Karpas-422 (cell line): ENCODE results near the gene ALOX5. TPM values are rescaled to one million over a fixed set of nuclear protein-coding genes. Genes with fewer than 3 reads are reported as not detected.
A peak's percentile ranks its signal among the peaks of the same experiment; 100 is the strongest.
"Not testable (repeated sequence)": the region's sequence is repeated elsewhere in the genome, so short reads cannot be mapped to it uniquely, and the experiment has no call there.

ENCODE experiments used
- DNase-seq: peaks from one replicate; pipeline ENCODE4 v3.0.0-alpha.2; 2015
- H2AFZ ChIP-seq: fragments of 200-600 bp; sonication (generic); 2 replicates; pipeline ENCODE4 v1.6.1; 2014; ENCODE audit warnings: antibody characterized with exemption, low read length, mixed read lengths
- H3K27ac ChIP-seq: fragments of 200-600 bp; sonication (generic); 2 replicates; pipeline ENCODE4 v1.5.1; 2014; ENCODE audit warnings: mild to moderate bottlenecking, low read length, moderate library complexity
- H3K27me3 ChIP-seq: fragments of 200-600 bp; sonication (generic); 2 replicates; pipeline ENCODE4 v1.6.1; 2014; ENCODE audit warnings: low read length, mixed read lengths
- H3K36me3 ChIP-seq: fragments of 200-600 bp; sonication (generic); 2 replicates; pipeline ENCODE4 v1.6.1; 2014; ENCODE audit warnings: low read length, mixed read lengths; ENCODE audit not compliant: insufficient read depth
- H3K4me1 ChIP-seq: fragments of 200-600 bp; sonication (generic); 2 replicates; pipeline ENCODE4 v1.6.1; 2014; ENCODE audit warnings: mild to moderate bottlenecking, low read length, mixed read lengths
- H3K4me2 ChIP-seq: fragments of 200-600 bp; sonication (generic); 2 replicates; pipeline ENCODE4 v1.6.1; 2014; ENCODE audit warnings: low read length, low read depth, mild to moderate bottlenecking; ENCODE audit not compliant: poor library complexity, severe bottlenecking
- H3K4me3 ChIP-seq: fragments of 200-600 bp; sonication (generic); 2 replicates; pipeline ENCODE4 v1.5.1; 2014; ENCODE audit warnings: mild to moderate bottlenecking, antibody characterized with exemption, low read length, mixed read lengths
- H3K79me2 ChIP-seq: fragments of 200-600 bp; sonication (generic); 2 replicates; pipeline ENCODE4 v1.6.1; 2014; ENCODE audit warnings: mild to moderate bottlenecking, low read length, mixed read lengths
- H3K9ac ChIP-seq: fragments of 200-600 bp; sonication (generic); 2 replicates; pipeline ENCODE4 v1.6.0; 2014; ENCODE audit warnings: low read length
- H3K9me2 ChIP-seq: fragments of 200-600 bp; sonication (generic), shearing (Covaris generic); replicated peaks from 2 replicates; pipeline ENCODE4 v1.6.0; 2014; ENCODE audit warnings: mild to moderate bottlenecking, low read length, moderate library complexity; ENCODE audit not compliant: insufficient read depth
- H3K9me3 ChIP-seq: fragments of 300-700, 200-600 bp; sonication (generic); 2 replicates; pipeline ENCODE4 v1.6.1; 2014; ENCODE audit warnings: low read length, mixed read lengths
- H4K20me1 ChIP-seq: fragments of 200-600 bp; sonication (generic); 2 replicates; pipeline ENCODE4 v1.6.1; 2014; ENCODE audit warnings: mild to moderate bottlenecking, antibody characterized with exemption, low read length, low read depth; ENCODE audit not compliant: insufficient read depth
- total RNA-seq: library from RNA; depleted of rRNA; stranded (reverse); fragments of >200 nt; shearing (Covaris generic); gene quantifications from 2 replicates; pipeline ENCODE4 v1.2.3, GENCODE V29; 2014; ENCODE audit warnings: low replicate concordance

ALOX5 gene
- total RNA-seq, 1 experiment from 2014 or later, result 480 TPM

- Histone ChIP-seq H4K20me1 (peaks cover 13% of the 10 kb centered on the region; the same call in 1 of the 2 replicates), H2AFZ (no peak overlapping the region), H3K4me2 (no peak overlapping the region), H3K79me2 (peaks cover 96% of the 10 kb centered on the region), H3K27me3 (no peaks in the 10 kb centered on the region), H3K9me2 (no peaks in the 10 kb centered on the region), H3K9me3 (no peaks in the 10 kb centered on the region), H3K4me3 (no peak overlapping the region), H3K9ac (no peak overlapping the region), H3K4me1 (peaks cover 4% of the 10 kb centered on the region; the same call in 1 of the 2 replicates), H3K36me3 (peaks cover 87% of the 10 kb centered on the region), H3K27ac (no peak overlapping the region)
- no peak for DNase-seq
These were observed 29.1 kb downstream of the ALOX5 start for GRCh38 chr10:45403151-45403550.

DNA sequence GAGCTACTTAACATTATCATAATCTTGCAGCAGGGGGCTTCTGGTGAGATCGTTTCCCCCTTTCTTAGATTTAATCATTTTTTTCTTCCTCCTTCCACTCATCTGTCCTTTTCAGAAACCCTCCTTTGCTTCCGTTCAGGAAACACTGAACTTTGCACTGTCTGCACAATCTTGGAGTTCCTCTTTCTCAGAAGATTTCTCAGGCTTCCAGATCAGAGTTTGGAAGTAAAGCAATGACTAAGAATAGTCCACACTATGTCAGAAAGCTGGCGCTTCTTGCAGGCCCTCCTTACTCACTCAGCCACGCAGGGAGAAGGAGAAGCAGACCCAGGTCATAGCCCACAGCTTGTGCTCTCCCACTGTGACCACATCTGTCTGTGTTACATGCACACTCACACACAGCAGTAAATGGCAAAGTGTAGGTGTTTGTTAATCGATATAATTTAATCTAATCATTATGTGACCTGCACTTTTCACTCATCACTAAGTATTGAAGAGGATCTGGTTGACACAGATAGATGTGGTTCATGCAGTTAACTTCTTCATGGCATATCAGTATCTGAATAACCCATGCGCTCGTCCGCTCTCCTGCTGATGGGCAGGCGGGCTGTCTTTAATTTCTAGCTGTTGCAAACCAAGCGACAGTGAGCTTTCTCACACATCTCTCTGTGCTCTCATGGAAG lies 30.2 kb downstream of the ALOX5 start:
- no peak overlapping the region for H2AFZ ChIP-seq
- peaks cover 96% of the 10 kb centered on the region for H3K79me2 ChIP-seq
- H3K9me3 ChIP-seq, result no peaks in the 10 kb centered on the region
- H3K4me3 ChIP-seq, result no peak overlapping the region
- no peaks in the 10 kb centered on the region for H3K27me3 ChIP-seq
- peaks cover 13% of the 10 kb centered on the region; the same call in 1 of the 2 replicates for H4K20me1 ChIP-seq
- no peak overlapping the region for H3K4me2 ChIP-seq
- no peaks in the 10 kb centered on the region for H3K9me2 ChIP-seq
- no peaks in the 10 kb centered on the region for H3K4me1 ChIP-seq
- no peak for DNase-seq
- H3K27ac ChIP-seq, result peak overlapping the region; percentile 22; the same call in 1 of the 2 replicates
- peaks cover 87% of the 10 kb centered on the region for H3K36me3 ChIP-seq
- H3K9ac ChIP-seq, result no peak overlapping the region

DNA sequence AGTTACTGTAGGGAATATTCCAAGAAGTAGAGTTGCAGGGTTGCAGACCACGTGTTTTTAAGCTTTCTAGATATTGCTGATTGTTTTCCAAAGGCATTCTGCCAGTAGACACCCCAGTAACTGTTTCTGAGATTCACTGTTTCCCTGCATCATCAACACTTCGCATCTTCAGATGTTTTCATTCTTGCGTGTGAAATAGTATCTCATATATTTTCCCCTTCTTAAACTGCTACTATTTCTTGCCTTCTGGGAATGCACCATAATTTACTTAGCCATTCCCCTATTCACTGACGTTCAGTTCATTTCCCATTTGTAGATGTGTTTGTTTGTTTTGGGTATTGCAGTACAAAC lies 30.7 kb downstream of the ALOX5 start:
- Histone ChIP-seq H3K79me2 (peaks cover 96% of the 10 kb centered on the region), H3K4me1 (no peaks in the 10 kb centered on the region), H2AFZ (no peak overlapping the region), H3K4me3 (no peak overlapping the region), H3K4me2 (no peak overlapping the region), H3K9me2 (no peaks in the 10 kb centered on the region), H3K36me3 (peaks cover 89% of the 10 kb centered on the region), H3K9me3 (no peaks in the 10 kb centered on the region), H4K20me1 (peaks cover 16% of the 10 kb centered on the region; the same call in 1 of the 2 replicates), H3K27me3 (no peaks in the 10 kb centered on the region), H3K27ac (no peak overlapping the region), H3K9ac (no peak overlapping the region)
- DNase-seq, result no peak

DNA sequence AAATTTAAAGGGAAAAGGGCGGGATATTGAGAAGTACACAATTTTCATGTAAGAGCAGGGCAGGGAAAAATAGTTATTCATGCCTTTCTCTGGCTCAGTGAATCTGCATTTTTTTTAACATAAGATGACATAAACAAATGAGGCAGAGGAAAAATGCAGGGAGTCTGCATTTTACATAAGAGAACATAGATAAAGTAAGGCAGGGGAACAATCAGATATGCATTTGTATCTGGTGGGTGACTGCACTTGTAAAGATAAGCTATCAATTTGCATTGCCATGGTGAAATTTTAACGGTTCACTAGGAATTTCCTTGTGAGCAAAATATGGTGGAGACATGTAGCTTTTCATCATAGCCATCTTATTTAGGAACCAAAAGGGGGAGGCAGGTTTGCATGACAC lies 33.5 kb downstream of the ALOX5 start:
- no peak overlapping the region for H2AFZ ChIP-seq
- peaks cover 18% of the 10 kb centered on the region; the same call in 1 of the 2 replicates for H4K20me1 ChIP-seq

GRCh38 chr10:45408421-45409319 lies 34.7 kb downstream of the ALOX5 start:
- H3K9me2 ChIP-seq, result no peaks in the 10 kb centered on the region
- no peaks in the 10 kb centered on the region for H3K4me1 ChIP-seq
- peaks cover 92% of the 10 kb centered on the region for H3K79me2 ChIP-seq
- no peak overlapping the region for H3K4me3 ChIP-seq
- peaks cover 92% of the 10 kb centered on the region for H3K36me3 ChIP-seq
- H4K20me1 ChIP-seq, result peaks cover 18% of the 10 kb centered on the region; the same call in 1 of the 2 replicates
- H3K27me3 ChIP-seq, result no peaks in the 10 kb centered on the region
- H3K9me3 ChIP-seq, result no peaks in the 10 kb centered on the region
- no peak for DNase-seq
- no peak overlapping the region for H3K9ac ChIP-seq
- H2AFZ ChIP-seq, result no peak overlapping the region
- H3K27ac ChIP-seq, result no peak overlapping the region
- H3K4me2 ChIP-seq, result no peak overlapping the region

More for the DNA sequence above, 33.5 kb downstream of the ALOX5 start:
- Histone ChIP-seq H3K4me3 (no peak overlapping the region), H3K79me2 (peaks cover 100% of the 10 kb centered on the region), H3K27ac (no peak overlapping the region), H3K9ac (no peak overlapping the region), H3K9me2 (no peaks in the 10 kb centered on the region), H3K4me2 (no peak overlapping the region), H3K36me3 (peaks cover 99% of the 10 kb centered on the region), H3K27me3 (no peaks in the 10 kb centered on the region), H3K9me3 (no peaks in the 10 kb centered on the region), H3K4me1 (no peaks in the 10 kb centered on the region)
- no peak for DNase-seq

GRCh38 chr10:45409347-45409746 lies 35.3 kb downstream of the ALOX5 start:
- Histone ChIP-seq H3K36me3 (peaks cover 86% of the 10 kb centered on the region), H3K79me2 (peaks cover 85% of the 10 kb centered on the region), H4K20me1 (peaks cover 18% of the 10 kb centered on the region; the same call in 1 of the 2 replicates)
- H2AFZ ChIP-seq, H3K4me2 ChIP-seq, H3K4me1 ChIP-seq, H3K27me3 ChIP-seq, H3K9me3 ChIP-seq, H3K27ac ChIP-seq, H3K4me3 ChIP-seq, H3K9ac ChIP-seq, H3K9me2 ChIP-seq, DNase-seq: not testable (repeated sequence)

GRCh38 chr10:45409782-45410181 lies 35.8 kb downstream of the ALOX5 start:
- Histone ChIP-seq H4K20me1 (peaks cover 18% of the 10 kb centered on the region; the same call in 1 of the 2 replicates), H3K9me2 (no peaks in the 10 kb centered on the region), H3K27me3 (no peaks in the 10 kb centered on the region), H3K9ac (no peak overlapping the region), H2AFZ (no peak overlapping the region), H3K27ac (no peak overlapping the region), H3K79me2 (peaks cover 81% of the 10 kb centered on the region), H3K9me3 (no peaks in the 10 kb centered on the region), H3K4me1 (no peaks in the 10 kb centered on the region), H3K4me2 (no peak overlapping the region), H3K4me3 (no peak overlapping the region), H3K36me3 (peaks cover 82% of the 10 kb centered on the region)
- DNase-seq, result no peak

DNA sequence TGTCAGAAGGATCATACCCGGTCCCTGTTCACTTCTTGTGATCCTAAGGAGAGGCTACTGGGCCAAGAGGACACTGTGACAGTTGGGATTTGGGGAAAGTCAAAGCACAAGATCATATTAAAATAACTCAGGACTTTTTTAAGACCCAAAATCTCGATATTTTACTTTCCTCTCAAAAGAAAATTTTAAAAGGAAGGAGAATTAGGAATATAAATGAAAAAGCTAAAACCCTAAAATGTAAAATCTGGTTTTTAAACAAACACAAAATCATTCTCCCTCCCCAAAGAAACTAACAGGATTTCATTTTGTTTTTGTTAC lies 36.4 kb downstream of the ALOX5 start:
- peaks cover 76% of the 10 kb centered on the region for H3K36me3 ChIP-seq
- H2AFZ ChIP-seq, result no peak overlapping the region
- no peak overlapping the region for H3K4me3 ChIP-seq
- no peaks in the 10 kb centered on the region for H3K4me1 ChIP-seq
- no peak for DNase-seq
- H3K9me3 ChIP-seq, result no peaks in the 10 kb centered on the region
- H3K27ac ChIP-seq, result no peak overlapping the region
- H4K20me1 ChIP-seq, result peaks cover 19% of the 10 kb centered on the region
- H3K9me2 ChIP-seq, result no peaks in the 10 kb centered on the region
- H3K9ac ChIP-seq, result no peak overlapping the region
- peaks cover 74% of the 10 kb centered on the region for H3K79me2 ChIP-seq
- H3K27me3 ChIP-seq, result no peaks in the 10 kb centered on the region
- no peak overlapping the region for H3K4me2 ChIP-seq
